Measurements from ENCODE around the gene BAG2. TPM values are rescaled to one million over a fixed set of nuclear protein-coding genes. Genes with fewer than 3 reads are reported as not detected.
A peak's percentile ranks its signal among the peaks of the same experiment; 100 is the strongest.

Gene BAG2
- total RNA-seq, 1 donor from 2014 or later, result 8.2 TPM

DNA sequence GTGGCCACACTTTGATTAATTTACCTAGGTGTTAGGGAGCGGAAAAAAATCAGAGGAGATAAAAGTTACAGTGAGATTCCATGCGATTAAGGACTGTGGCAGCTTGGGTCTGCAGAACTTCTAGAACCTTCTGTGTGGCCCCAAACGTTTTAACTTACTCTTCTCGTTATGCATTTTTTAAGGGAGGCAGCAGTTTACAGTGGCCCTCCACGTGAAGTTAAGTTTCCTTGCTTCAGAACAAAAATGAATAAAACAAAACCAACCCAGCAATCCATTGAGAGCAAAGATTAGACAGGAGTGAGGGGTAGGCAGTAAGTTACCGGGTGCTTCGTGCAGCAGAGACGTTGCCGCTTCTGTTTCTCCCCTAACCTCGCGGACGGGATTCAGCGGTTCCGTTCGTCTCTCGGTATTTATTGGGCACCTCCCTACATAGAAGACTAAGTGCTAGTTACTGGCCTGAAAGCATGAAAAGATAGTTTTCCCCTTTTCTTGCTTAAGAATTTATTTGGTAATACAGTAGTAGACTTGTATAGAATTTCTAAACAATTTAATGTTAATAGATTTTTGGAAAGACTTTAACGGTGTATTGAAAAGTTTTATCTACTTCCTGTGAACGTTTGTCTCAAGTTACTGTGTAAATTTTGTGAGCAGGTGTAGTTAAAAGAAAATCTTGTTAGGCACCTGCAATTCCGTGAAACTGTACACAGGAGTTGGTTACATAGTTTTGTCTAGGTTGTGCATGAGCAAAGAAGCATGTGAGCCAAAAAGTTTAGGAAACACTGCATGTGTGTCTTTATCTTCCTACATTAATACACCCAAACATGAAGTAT lies 1.1 kb downstream of the BAG2 start:
- H3K4me3 ChIP-seq (ENCODE audit: low read depth, low read length), result peak overlapping the region; percentile 72
- TF ChIP-seq, protein P1, sequence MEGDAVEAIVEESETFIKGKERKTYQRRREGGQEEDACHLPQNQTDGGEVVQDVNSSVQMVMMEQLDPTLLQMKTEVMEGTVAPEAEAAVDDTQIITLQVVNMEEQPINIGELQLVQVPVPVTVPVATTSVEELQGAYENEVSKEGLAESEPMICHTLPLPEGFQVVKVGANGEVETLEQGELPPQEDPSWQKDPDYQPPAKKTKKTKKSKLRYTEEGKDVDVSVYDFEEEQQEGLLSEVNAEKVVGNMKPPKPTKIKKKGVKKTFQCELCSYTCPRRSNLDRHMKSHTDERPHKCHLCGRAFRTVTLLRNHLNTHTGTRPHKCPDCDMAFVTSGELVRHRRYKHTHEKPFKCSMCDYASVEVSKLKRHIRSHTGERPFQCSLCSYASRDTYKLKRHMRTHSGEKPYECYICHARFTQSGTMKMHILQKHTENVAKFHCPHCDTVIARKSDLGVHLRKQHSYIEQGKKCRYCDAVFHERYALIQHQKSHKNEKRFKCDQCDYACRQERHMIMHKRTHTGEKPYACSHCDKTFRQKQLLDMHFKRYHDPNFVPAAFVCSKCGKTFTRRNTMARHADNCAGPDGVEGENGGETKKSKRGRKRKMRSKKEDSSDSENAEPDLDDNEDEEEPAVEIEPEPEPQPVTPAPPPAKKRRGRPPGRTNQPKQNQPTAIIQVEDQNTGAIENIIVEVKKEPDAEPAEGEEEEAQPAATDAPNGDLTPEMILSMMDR (conservative IDR thresholded peaks at IDR 0.05; ENCODE audit: low read depth, low read length), result no peak
- peak; percentile 20 for DNase-seq (ENCODE audit: low read depth)

DNA sequence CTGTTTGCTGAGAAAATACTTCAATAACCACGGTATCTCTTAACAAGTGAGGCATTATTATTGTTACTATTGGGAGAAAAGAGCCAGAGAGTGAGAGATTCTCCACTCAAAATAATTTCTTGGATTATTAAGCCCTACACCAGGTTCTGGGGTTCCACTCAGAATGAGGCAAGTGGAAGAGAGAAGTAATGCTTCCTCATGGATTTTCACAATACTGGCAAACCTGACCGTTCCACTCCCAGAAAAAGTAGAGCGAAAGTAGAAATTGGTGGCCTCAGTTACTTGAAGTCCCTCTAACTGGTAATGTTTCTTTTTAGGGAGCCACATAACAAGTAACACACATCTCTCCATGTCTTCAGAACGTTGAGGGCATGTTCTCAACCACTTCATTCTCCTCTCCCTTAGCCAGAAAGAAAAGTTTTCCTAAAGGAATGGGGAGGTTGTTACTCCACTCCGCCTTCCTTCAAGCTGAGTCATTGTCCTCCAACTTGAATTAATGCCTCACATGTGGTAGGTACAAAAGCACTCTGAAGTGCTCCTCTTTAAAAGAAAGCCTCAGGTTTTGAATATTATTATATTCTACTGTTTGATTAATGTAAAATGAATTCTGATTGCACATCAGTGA lies 1.9 kb downstream of the BAG2 start:
- TF ChIP-seq, protein P1 (conservative IDR thresholded peaks at IDR 0.05; ENCODE audit: low read depth, low read length), result no peak
- peak; percentile 55 for DNase-seq (ENCODE audit: low read depth)
- H3K4me3 ChIP-seq (ENCODE audit: low read depth, low read length), result peak overlapping the region; percentile 72

DNA sequence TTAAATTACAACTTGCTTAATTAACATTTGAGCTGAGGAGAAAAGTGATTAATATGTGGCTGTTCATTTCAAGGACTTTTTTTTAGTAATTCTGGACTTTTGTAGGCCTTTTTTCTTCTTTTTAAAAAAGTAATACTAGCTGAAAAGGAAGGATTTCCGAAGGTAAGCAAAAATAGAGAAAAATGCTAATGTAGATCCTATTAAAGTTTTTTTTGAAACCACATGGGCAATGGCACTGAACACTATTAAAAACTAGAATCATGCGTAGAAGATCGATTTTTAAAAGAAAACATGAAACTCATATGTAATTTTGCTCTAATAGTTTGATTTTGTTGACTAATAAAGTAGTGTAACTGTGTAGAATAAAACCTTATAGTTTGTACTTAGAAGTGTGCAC lies 2.4 kb downstream of the BAG2 start:
- no peak for DNase-seq (ENCODE audit: low read depth)
- H3K4me3 ChIP-seq (ENCODE audit: low read depth, low read length), result peak overlapping the region; percentile 72
- TF ChIP-seq, protein P1 (conservative IDR thresholded peaks at IDR 0.05; ENCODE audit: low read depth, low read length), result no peak

DNA sequence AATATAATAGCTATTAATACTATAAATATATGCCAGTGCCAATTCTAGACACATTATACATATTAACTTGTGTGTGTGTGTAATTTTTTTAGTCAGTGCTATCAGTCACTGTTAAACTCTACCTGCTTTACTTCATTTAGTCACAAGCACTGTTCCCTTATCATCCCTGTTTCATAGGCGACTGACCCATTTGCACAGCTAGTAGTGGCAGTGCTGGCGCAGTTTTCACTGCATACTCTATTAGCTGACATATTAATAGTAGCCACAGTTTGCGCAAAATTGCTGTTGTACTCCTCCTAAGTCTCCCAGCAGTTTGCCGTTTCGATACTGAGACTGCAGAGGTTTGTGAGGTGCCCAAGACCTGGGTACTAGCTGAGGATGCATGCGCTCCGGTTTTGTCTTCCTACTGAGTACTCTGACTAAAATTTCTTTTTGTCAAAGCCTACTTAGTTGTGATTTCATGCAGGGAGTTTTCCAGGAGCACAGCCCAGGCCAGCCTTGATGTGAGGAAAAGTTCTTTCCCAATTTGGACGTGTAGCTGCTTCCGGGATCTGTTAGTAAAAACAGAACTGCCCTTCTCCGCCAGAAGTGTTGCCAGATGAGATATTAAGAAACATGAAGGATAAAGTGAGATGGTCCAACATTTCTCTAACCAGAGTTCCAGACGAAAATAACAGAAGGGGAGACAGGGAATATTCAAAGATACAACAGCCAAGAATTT lies 5.6 kb downstream of the BAG2 start:
- H3K4me3 ChIP-seq (ENCODE audit: low read depth, low read length), result no peak overlapping the region
- TF ChIP-seq, protein P1 (conservative IDR thresholded peaks at IDR 0.05; ENCODE audit: low read depth, low read length), result no peak
- DNase-seq (ENCODE audit: low read depth), result no peak

DNA sequence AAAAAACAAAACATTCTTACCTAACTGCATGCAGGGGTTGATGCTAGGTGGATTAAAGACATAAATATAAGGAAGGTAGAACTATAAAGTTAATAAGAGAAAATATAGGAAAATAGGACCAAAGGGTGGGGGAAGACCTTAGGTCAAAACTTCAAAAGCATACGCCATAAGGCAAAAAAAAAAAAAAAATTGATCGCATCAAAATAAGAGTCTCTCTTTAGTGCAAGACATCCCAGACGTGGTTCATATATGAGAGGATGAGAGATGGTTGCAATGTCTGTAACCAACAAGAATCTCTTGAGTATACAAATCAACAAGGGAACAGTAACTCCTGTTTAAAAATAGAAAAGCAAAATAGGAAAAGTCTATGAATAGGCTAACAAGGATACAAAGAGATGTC lies 8.5 kb downstream of the BAG2 start:
- no peak for DNase-seq (ENCODE audit: low read depth)
- H3K4me3 ChIP-seq (ENCODE audit: low read depth, low read length), result no peak overlapping the region
- TF ChIP-seq, protein P1 (conservative IDR thresholded peaks at IDR 0.05; ENCODE audit: low read depth, low read length), result no peak

DNA sequence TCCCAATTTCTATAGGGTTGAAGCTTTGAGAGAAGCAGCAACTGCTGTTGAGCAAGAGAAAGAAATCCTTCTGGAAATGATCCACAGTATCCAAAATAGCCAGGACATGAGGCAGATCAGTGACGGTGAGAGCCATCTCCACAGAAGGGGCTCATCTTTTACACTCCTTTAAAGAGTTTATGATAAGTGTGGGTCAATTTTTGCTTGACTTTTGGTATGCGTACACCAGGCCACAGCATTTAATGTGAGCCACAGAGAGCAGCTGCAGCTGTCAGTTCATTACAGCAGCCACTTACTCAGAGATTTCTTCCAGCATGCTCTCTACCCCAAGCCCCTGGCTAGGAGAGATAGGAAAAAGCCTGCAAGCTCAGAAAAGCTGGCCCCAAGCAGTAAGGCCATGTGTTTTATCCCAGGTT lies 9.9 kb downstream of the BAG2 start:
- H3K4me3 ChIP-seq (ENCODE audit: low read depth, low read length), result no peak overlapping the region

More for the DNA sequence above, 9.9 kb downstream of the BAG2 start:
- DNase-seq (ENCODE audit: low read depth), result no peak
- TF ChIP-seq, protein P1 (conservative IDR thresholded peaks at IDR 0.05; ENCODE audit: low read depth, low read length), result no peak

Measured in epithelial cell of proximal tubule (primary cell).